SK-N-SH (cell line): ENCODE results near the gene ABCG1. TPM values are rescaled to one million over a fixed set of nuclear protein-coding genes. Genes with fewer than 3 reads are reported as not detected.

Source experiments
- CTCF ChIA-PET: fragments of 300-600, 350-600 bp; formaldehyde crosslinking; extraction: SDS; loops from one replicate; lab custom pipeline; 2021; lab: Yijun Ruan, JAX
- POLR2A ChIA-PET: fragments of 350-600 bp; sonication (Branson Sonifier 250); formaldehyde crosslinking; extraction: SDS; loops from one replicate; lab custom pipeline; 2020; ENCODE audit warnings: antibody characterized with exemption, inconsistent platforms; lab: Yijun Ruan, JAX
- DNase-seq: peaks from one replicate; pipeline ENCODE4 v3.0.0; 2012
- H2AFZ ChIP-seq: fragments of 200-600 bp; sonication (generic); 2 replicates; pipeline ENCODE4 v1.8.1; 2016; ENCODE audit warnings: antibody characterized with exemption, mild to moderate bottlenecking, low read depth
- H3F3A ChIP-seq: fragments of 200-600 bp; sonication (generic); replicated peaks from 2 replicates; pipeline ENCODE3; 2016; ENCODE audit warnings: antibody characterized with exemption, mild to moderate bottlenecking; ENCODE audit not compliant: insufficient read depth
- H3K27ac ChIP-seq, 2 experiments: fragments of 200-500 bp in 1 of 2; fragments of 200-600 bp in 1 of 2; sonication (Bioruptor generic) in 1 of 2; sonication (generic), shearing (Covaris generic) in 1 of 2; 2 replicates each; pipeline versions ENCODE4 v1.5.1 to v1.6.1; 2014 to 2016; ENCODE audit warnings: low read depth in 2 of 2, inconsistent platforms in 1 of 2, low read length in 1 of 2, mild to moderate bottlenecking in 1 of 2, mixed read lengths in 1 of 2
- H3K27me3 ChIP-seq: fragments of 200-600 bp; sonication (generic), shearing (Covaris generic); 2 replicates; pipeline ENCODE4 v1.6.1; 2016; ENCODE audit warnings: mixed run types; ENCODE audit not compliant: insufficient read depth
- H3K36me3 ChIP-seq, 2 experiments: fragments of 200-500 bp in 1 of 2; fragments of 200-600 bp in 1 of 2; sonication (Bioruptor generic) in 1 of 2; sonication (generic) in 1 of 2; replicated peaks in 1 of 2; 2 replicates each; pipeline versions ENCODE3 to v1.5.1; 2014 to 2016; ENCODE audit warnings: low read length in 1 of 2, mild to moderate bottlenecking in 1 of 2; ENCODE audit not compliant: insufficient read depth in 2 of 2, control insufficient read depth in 1 of 2
- H3K4me1 ChIP-seq, 2 experiments: fragments of 200-500 bp in 1 of 2; fragments of 200-600 bp in 1 of 2; sonication (Bioruptor generic) in 1 of 2; sonication (generic), shearing (Covaris generic) in 1 of 2; 2 replicates each; pipeline versions ENCODE4 v1.5.1 to v1.6.1; 2014 to 2016; ENCODE audit warnings: low read depth in 1 of 2, low read length in 1 of 2, mixed run types in 1 of 2; ENCODE audit not compliant: insufficient read depth in 2 of 2, control insufficient read depth in 1 of 2
- H3K4me2 ChIP-seq: fragments of 200-600 bp; sonication (generic), shearing (Covaris generic); 2 replicates; pipeline ENCODE4 v1.6.1; 2017; ENCODE audit warnings: mixed run types
- H3K4me3 ChIP-seq, 2 experiments: fragments of 200-500 bp in 1 of 2; fragments of 200-600 bp in 1 of 2; sonication (Bioruptor generic) in 1 of 2; sonication (generic), shearing (Covaris generic) in 1 of 2; 2 replicates each; pipeline versions ENCODE4 v1.5.1 to v1.8.1; 2014 to 2016; ENCODE audit warnings: low read depth in 2 of 2, inconsistent platforms in 1 of 2, low read length in 1 of 2, mild to moderate bottlenecking in 1 of 2, mixed read lengths in 1 of 2, moderate library complexity in 1 of 2
- H3K79me2 ChIP-seq: fragments of 200-600 bp; sonication (generic); 2 replicates; pipeline ENCODE4 v1.8.1; 2017; ENCODE audit warnings: mild to moderate bottlenecking; ENCODE audit not compliant: insufficient read depth
- H3K9ac ChIP-seq: fragments of 200-600 bp; sonication (generic); 2 replicates; pipeline ENCODE4 v1.6.1; 2017; ENCODE audit warnings: mixed run types
- H3K9me2 ChIP-seq: fragments of 200-600 bp; sonication (generic); 2 replicates; pipeline ENCODE4 v1.6.1; 2017; ENCODE audit warnings: mixed run types
- H3K9me3 ChIP-seq: fragments of 200-600 bp; sonication (generic); 2 replicates; pipeline ENCODE4 v1.6.1; 2017; ENCODE audit warnings: mixed run types, mild to moderate bottlenecking, moderate library complexity
- H4K20me1 ChIP-seq: fragments of 200-600 bp; sonication (generic); 2 replicates; pipeline ENCODE4 v1.6.1; 2017; ENCODE audit warnings: mild to moderate bottlenecking, mixed run types; ENCODE audit not compliant: insufficient read depth
- CHD2 ChIP-seq: fragments of 150-350 bp; IDR thresholded peaks from 2 replicates; pipeline ENCODE4 v1.6.1; 2018; ENCODE audit warnings: low read length; ENCODE audit not compliant: partially characterized antibody
- ELF1 ChIP-seq: IDR thresholded peaks from 2 replicates; pipeline ENCODE4 v1.4.0; 2012
- EP300 ChIP-seq, 2 experiments: IDR thresholded peaks; 2 replicates each; pipeline versions ENCODE4 v1.4.0 to v1.6.1; 2012; ENCODE audit warnings: borderline replicate concordance in 1 of 2, low read depth in 1 of 2, low read length in 1 of 2
- EZH2phosphoT487 ChIP-seq: fragments of 200-600 bp; sonication (generic); IDR thresholded peaks from 2 replicates; pipeline ENCODE4 v1.6.1; 2017; ENCODE audit warnings: low read depth, mixed run types, mild to moderate bottlenecking, antibody characterized with exemption, moderate library complexity, borderline replicate concordance
- GABPA ChIP-seq: IDR thresholded peaks from 2 replicates; pipeline ENCODE4 v1.4.0; 2012; ENCODE audit warnings: low read depth, mild to moderate bottlenecking
- MAX ChIP-seq: IDR thresholded peaks from 2 replicates; pipeline ENCODE4 v1.4.0; 2012; ENCODE audit warnings: low read depth
- MXI1 ChIP-seq: IDR thresholded peaks from 2 replicates; pipeline ENCODE4 v1.6.1; 2012; ENCODE audit warnings: mild to moderate bottlenecking, low read depth, low read length, improper control_type of control experiment
- NRF1 ChIP-seq: IDR thresholded peaks from 2 replicates; pipeline ENCODE4 v1.6.1; 2012; ENCODE audit warnings: low read depth, mild to moderate bottlenecking, low read length
- POLR2AphosphoS5 ChIP-seq: IDR thresholded peaks from 2 replicates; pipeline ENCODE4 v1.6.1; 2012; ENCODE audit warnings: low read depth, low read length
- RFX5 ChIP-seq: IDR thresholded peaks from 2 replicates; pipeline ENCODE4 v1.6.1; 2012; ENCODE audit warnings: mild to moderate bottlenecking, improper control_type of control experiment, low read length
- SIN3A ChIP-seq: IDR thresholded peaks from 2 replicates; pipeline ENCODE4 v1.6.1; 2012; ENCODE audit warnings: low read depth, mild to moderate bottlenecking, low read length, moderate library complexity, borderline replicate concordance
- TCF12 ChIP-seq: IDR thresholded peaks from 2 replicates; pipeline ENCODE4 v1.4.0; 2012
- TEAD4 ChIP-seq: IDR thresholded peaks from 2 replicates; pipeline ENCODE4 v1.4.0; 2012; ENCODE audit warnings: mild to moderate bottlenecking, borderline replicate concordance; ENCODE audit not compliant: insufficient read depth
- WGBS: methylation state at CpG from one replicate; pipeline ENCODE4 v1.1.6; 2017; ENCODE audit warnings: low lambda C conversion rate; 5-methylcytosine and 5-hydroxymethylcytosine counted together
- polyA plus RNA-seq, 3 experiments: library from polyadenylated mRNA; depleted of rRNA; stranded (reverse); fragments of >200 nt; gene quantifications; 2 replicates each; pipeline ENCODE4 v1.2.3, GENCODE V29; 2012
- TF ChIP-seq, protein P1 (sequence below): IDR thresholded peaks from 2 replicates; pipeline ENCODE4 v1.6.1; 2012; ENCODE audit warnings: mild to moderate bottlenecking, low read depth, low read length, moderate library complexity
- TF ChIP-seq, protein P2 (sequence below): IDR thresholded peaks from 2 replicates; pipeline ENCODE4 v1.4.0; 2012; ENCODE audit warnings: low read depth, borderline replicate concordance
- TF ChIP-seq, protein P3 (sequence below): IDR thresholded peaks from 2 replicates; pipeline ENCODE4 v1.4.0; 2012; ENCODE audit warnings: low read depth, borderline replicate concordance
- TF ChIP-seq, protein P4 (sequence below): IDR thresholded peaks from 2 replicates; pipeline ENCODE4; 2012

ABCG1 gene
- polyA plus RNA-seq, 1 of the 3 experiments (the other 2 are of a cell fraction), result 0.07 TPM

DNA sequence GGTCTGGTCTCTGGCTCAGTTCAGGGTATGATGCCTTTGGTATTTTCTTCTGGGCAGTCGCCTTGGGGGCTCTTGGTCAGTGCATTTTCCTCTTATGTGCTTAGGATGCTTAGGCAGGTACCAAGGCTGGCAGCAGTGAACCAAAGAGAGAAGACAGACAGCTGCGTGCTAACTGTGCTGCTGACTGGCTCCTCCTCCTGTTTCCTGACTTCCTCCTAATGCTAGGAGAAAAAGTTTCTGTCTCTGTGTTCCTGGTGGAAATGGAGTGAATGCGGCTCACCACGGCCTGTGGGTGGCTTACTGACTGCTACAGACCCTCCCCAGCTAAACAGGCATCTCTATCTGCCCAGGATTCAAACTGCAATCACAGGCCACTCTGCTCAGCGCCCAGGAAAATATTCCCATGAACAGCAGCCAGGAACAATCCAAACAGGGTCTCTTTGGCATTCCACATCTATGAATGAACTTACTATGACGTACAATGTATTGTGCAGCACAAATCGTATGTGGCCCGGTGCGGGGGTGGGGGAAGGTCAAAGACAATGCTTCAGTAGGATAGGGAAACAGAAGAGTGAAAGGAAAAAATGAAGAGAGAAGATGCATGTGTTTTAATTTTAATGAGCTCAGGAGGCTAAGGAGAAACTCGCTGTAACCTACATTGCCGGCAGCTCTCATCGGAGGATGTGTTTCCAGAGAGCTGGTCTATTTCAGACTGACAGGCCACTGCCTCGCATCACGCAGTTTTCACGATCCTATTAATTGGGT lies 2.8 kb downstream of the ABCG1 start (continued):
- TF ChIP-seq RFX5 (no peak), NRF1 (no peak), ELF1 (no peak), EP300 (IDR thresholded peaks at IDR 0.05; ENCODE audit: borderline replicate concordance in 1 of 2, low read depth in 1 of 2, low read length in 1 of 2) (no peak), GABPA (no peak)
- TF ChIP-seq, protein P1, sequence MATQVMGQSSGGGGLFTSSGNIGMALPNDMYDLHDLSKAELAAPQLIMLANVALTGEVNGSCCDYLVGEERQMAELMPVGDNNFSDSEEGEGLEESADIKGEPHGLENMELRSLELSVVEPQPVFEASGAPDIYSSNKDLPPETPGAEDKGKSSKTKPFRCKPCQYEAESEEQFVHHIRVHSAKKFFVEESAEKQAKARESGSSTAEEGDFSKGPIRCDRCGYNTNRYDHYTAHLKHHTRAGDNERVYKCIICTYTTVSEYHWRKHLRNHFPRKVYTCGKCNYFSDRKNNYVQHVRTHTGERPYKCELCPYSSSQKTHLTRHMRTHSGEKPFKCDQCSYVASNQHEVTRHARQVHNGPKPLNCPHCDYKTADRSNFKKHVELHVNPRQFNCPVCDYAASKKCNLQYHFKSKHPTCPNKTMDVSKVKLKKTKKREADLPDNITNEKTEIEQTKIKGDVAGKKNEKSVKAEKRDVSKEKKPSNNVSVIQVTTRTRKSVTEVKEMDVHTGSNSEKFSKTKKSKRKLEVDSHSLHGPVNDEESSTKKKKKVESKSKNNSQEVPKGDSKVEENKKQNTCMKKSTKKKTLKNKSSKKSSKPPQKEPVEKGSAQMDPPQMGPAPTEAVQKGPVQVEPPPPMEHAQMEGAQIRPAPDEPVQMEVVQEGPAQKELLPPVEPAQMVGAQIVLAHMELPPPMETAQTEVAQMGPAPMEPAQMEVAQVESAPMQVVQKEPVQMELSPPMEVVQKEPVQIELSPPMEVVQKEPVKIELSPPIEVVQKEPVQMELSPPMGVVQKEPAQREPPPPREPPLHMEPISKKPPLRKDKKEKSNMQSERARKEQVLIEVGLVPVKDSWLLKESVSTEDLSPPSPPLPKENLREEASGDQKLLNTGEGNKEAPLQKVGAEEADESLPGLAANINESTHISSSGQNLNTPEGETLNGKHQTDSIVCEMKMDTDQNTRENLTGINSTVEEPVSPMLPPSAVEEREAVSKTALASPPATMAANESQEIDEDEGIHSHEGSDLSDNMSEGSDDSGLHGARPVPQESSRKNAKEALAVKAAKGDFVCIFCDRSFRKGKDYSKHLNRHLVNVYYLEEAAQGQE, result no peak

- Histone ChIP-seq H3K36me3 (no peaks in the 10 kb centered on the region), H2AFZ (no peak overlapping the region), H3K4me3 (no peak overlapping the region), H3K79me2 (no peaks in the 10 kb centered on the region), H3K9ac (no peak overlapping the region), H3K9me2 (no peaks in the 10 kb centered on the region), H3F3A (no peaks in the 10 kb centered on the region), H3K4me1 (peaks cover 0 to 34% of the 10 kb centered on the region in 2 experiments; a peak in 2 of 4 replicates), H3K9me3 (no peaks in the 10 kb centered on the region), H4K20me1 (no peaks in the 10 kb centered on the region), H3K4me2 (no peak overlapping the region), H3K27ac (no peak overlapping the region), H3K27me3 (peaks cover 11% of the 10 kb centered on the region; the same call in 1 of the 2 replicates)
- TF ChIP-seq, protein P2, sequence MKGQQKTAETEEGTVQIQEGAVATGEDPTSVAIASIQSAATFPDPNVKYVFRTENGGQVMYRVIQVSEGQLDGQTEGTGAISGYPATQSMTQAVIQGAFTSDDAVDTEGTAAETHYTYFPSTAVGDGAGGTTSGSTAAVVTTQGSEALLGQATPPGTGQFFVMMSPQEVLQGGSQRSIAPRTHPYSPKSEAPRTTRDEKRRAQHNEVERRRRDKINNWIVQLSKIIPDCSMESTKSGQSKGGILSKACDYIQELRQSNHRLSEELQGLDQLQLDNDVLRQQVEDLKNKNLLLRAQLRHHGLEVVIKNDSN, result no peak
- TF ChIP-seq, protein P3, sequence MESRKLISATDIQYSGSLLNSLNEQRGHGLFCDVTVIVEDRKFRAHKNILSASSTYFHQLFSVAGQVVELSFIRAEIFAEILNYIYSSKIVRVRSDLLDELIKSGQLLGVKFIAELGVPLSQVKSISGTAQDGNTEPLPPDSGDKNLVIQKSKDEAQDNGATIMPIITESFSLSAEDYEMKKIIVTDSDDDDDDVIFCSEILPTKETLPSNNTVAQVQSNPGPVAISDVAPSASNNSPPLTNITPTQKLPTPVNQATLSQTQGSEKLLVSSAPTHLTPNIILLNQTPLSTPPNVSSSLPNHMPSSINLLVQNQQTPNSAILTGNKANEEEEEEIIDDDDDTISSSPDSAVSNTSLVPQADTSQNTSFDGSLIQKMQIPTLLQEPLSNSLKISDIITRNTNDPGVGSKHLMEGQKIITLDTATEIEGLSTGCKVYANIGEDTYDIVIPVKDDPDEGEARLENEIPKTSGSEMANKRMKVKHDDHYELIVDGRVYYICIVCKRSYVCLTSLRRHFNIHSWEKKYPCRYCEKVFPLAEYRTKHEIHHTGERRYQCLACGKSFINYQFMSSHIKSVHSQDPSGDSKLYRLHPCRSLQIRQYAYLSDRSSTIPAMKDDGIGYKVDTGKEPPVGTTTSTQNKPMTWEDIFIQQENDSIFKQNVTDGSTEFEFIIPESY, result no peak
- no peak for TF ChIP-seq TCF12
- TF ChIP-seq, protein P4, sequence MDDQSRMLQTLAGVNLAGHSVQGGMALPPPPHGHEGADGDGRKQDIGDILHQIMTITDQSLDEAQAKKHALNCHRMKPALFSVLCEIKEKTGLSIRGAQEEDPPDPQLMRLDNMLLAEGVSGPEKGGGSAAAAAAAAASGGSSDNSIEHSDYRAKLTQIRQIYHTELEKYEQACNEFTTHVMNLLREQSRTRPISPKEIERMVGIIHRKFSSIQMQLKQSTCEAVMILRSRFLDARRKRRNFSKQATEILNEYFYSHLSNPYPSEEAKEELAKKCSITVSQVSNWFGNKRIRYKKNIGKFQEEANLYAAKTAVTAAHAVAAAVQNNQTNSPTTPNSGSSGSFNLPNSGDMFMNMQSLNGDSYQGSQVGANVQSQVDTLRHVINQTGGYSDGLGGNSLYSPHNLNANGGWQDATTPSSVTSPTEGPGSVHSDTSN, result no peak
- TF ChIP-seq POLR2AphosphoS5, result no peak
- no peak for TF ChIP-seq NRF1
- no peak for TF ChIP-seq MXI1
- TF ChIP-seq MAX, result no peak
- TF ChIP-seq CHD2, result no peak
- no peak for TF ChIP-seq SIN3A
- TF ChIP-seq EZH2phosphoT487, result no peak
- no peak for TF ChIP-seq TEAD4
- TF ChIP-seq EP300 (IDR thresholded peaks at IDR 0.05; ENCODE audit: borderline replicate concordance in 1 of 2, low read depth in 1 of 2, low read length in 1 of 2), result no peak
- DNase-seq, result no peak
- POLR2A ChIA-PET, result interaction anchor here (3.9 kb wide), 1 partner anchor 12 kb away, joined by 28 read pairs; no protein-coding TSS in a partner anchor
- 24% methylated on average over 4 of the region's 6 CpGs for WGBS
- CTCF ChIA-PET, result no interaction called here
These were observed 3.4 kb downstream of the ABCG1 start for GRCh38 chr21:42222386-42222785.
